Measurements from ENCODE around the gene PIP5K1B. TPM values are rescaled to one million over a fixed set of nuclear protein-coding genes. Genes with fewer than 3 reads are reported as not detected.
A peak's percentile ranks its signal among the peaks of the same experiment; 100 is the strongest.

The PIP5K1B gene
- total RNA-seq, 2 donors from 2014 or later, result 18.4 to 44.8 TPM

GRCh38 chr9:68832101-68832500 lies 127.1 kb downstream of the PIP5K1B start:
- Histone ChIP-seq H3K4me1 (peaks cover 0 to 16% of the 10 kb centered on the region in 2 donors), H3K27ac (no peak overlapping the region), H3K27me3 (no peaks in the 10 kb centered on the region), H3K36me3 (no peaks in the 10 kb centered on the region), H3K4me3 (no peak overlapping the region), H3K9me3 (no peaks in the 10 kb centered on the region)
- no peak for DNase-seq (ENCODE audit: low spot score)
- TF ChIP-seq CTCF (IDR thresholded peaks at IDR 0.05), result no peak

- no peak for TF ChIP-seq CTCF (IDR thresholded peaks at IDR 0.05)
- peak overlapping the region; percentile 1 to 13 for H3K27ac ChIP-seq
- no peaks in the 10 kb centered on the region for H3K9me3 ChIP-seq
- H3K4me1 ChIP-seq, result peaks cover 0 to 18% of the 10 kb centered on the region in 2 donors
- no peak for DNase-seq (ENCODE audit: low spot score)
- no peak overlapping the region for H3K4me3 ChIP-seq
- H3K27me3 ChIP-seq, result no peaks in the 10 kb centered on the region
- H3K36me3 ChIP-seq, result no peaks in the 10 kb centered on the region
Observed at GRCh38 chr9:68832861-68833518, 128.0 kb downstream of the PIP5K1B start.

- DNase-seq (ENCODE audit: low spot score), result no peak
- no peaks in the 10 kb centered on the region for H3K9me3 ChIP-seq
- H3K27ac ChIP-seq, result no peak overlapping the region
- peaks cover 0 to 23% of the 10 kb centered on the region in 2 donors for H3K4me1 ChIP-seq
- TF ChIP-seq CTCF (IDR thresholded peaks at IDR 0.05), result no peak
- H3K36me3 ChIP-seq, result no peaks in the 10 kb centered on the region
- H3K4me3 ChIP-seq, result no peak overlapping the region
- H3K27me3 ChIP-seq, result no peaks in the 10 kb centered on the region
Observed at GRCh38 chr9:68834931-68835520, 130.0 kb downstream of the PIP5K1B start.

- no peak for TF ChIP-seq CTCF (IDR thresholded peaks at IDR 0.05)
- no peak overlapping the region for H3K4me3 ChIP-seq
- peak overlapping the region in 1 of 2 donors; percentile 13 for H3K27ac ChIP-seq
- no peaks in the 10 kb centered on the region for H3K27me3 ChIP-seq
- no peaks in the 10 kb centered on the region for H3K36me3 ChIP-seq
- H3K9me3 ChIP-seq, result no peaks in the 10 kb centered on the region
- no peak for DNase-seq (ENCODE audit: low spot score)
- peaks cover 0 to 31% of the 10 kb centered on the region in 2 donors for H3K4me1 ChIP-seq
Observed at GRCh38 chr9:68836788-68837187, 131.7 kb downstream of the PIP5K1B start.

- no peaks in the 10 kb centered on the region for H3K36me3 ChIP-seq
- no peaks in the 10 kb centered on the region for H3K27me3 ChIP-seq
- H3K27ac ChIP-seq, result peak overlapping the region in 1 of 2 donors; percentile 65
- DNase-seq (ENCODE audit: low spot score), result no peak
- no peak for TF ChIP-seq CTCF (IDR thresholded peaks at IDR 0.05)
- no peaks in the 10 kb centered on the region for H3K9me3 ChIP-seq
- peaks cover 0 to 21% of the 10 kb centered on the region in 2 donors for H3K4me1 ChIP-seq
- no peak overlapping the region for H3K4me3 ChIP-seq
Observed at GRCh38 chr9:68838245-68838644, 133.2 kb downstream of the PIP5K1B start.
